GM13976 (cell line): ENCODE measurements around the gene GAST.

Experiments used
- DNase-seq: peaks from one replicate; pipeline ENCODE4 v3.0.0; 2012; ENCODE audit warnings: low spot score
- CTCF ChIP-seq: IDR thresholded peaks from 2 replicates; pipeline ENCODE4 v1.5.1; 2012; ENCODE audit warnings: borderline replicate concordance, mild to moderate bottlenecking; ENCODE audit not compliant: insufficient read depth; ENCODE audit errors: extremely low read depth, missing control alignments, control extremely low read depth
- in situ Hi-C: fragments of 300-500 bp; cut with MboI; formaldehyde crosslinking; loops from one replicate; pipeline ENCODE4 v1.12.0; 2022; ENCODE audit warnings: low sequenced_read_pairs, mixed read lengths, inconsistent platforms; ENCODE audit not compliant: unreplicated experiment

GAST gene

GRCh38 chr17:41690497-41690896 is 21.6 kb upstream of the GAST start:
- DNase-seq, result no peak
- TF ChIP-seq CTCF, result no peak
- in situ Hi-C loops, result no loop called here

GRCh38 chr17:41691031-41691777 is 20.9 kb upstream of the GAST start:
- DNase-seq, result no peak
- no peak for TF ChIP-seq CTCF
- in situ Hi-C loops, result no loop called here

GRCh38 chr17:41692722-41693521 is 19.2 kb upstream of the GAST start:
- no peak for TF ChIP-seq CTCF
- in situ Hi-C loops, result no loop called here
- DNase-seq, result no peak

GRCh38 chr17:41695134-41695661 is 16.9 kb upstream of the GAST start:
- in situ Hi-C loops, result no loop called here
- DNase-seq, result no peak

GRCh38 chr17:41695954-41696757 is 16.0 kb upstream of the GAST start:
- in situ Hi-C loops, result no loop called here
- peak; percentile 81 for DNase-seq
- peak; percentile 60 for TF ChIP-seq CTCF

More at GRCh38 chr17:41695134-41695661, 16.9 kb upstream of the GAST start:
- no peak for TF ChIP-seq CTCF
